Measurements from ENCODE around the gene EEFSEC.

Gene EEFSEC

GRCh38 chr3:128348805-128349531, 195.7 kb downstream of the EEFSEC start:
- no peak for TF ChIP-seq CTCF (IDR thresholded peaks at IDR 0.05; ENCODE audit: unreplicated experiment in 3 of 3)
- H3K36me3 Mint-ChIP-seq (ENCODE audit: low read depth), result peaks cover 6% of the 10 kb centered on the region
- no peak overlapping the region for H3K4me3 Mint-ChIP-seq
- peaks cover 8% of the 10 kb centered on the region for H3K27me3 Mint-ChIP-seq (ENCODE audit: low read depth)
- peaks cover 20% of the 10 kb centered on the region for H3K4me1 Mint-ChIP-seq
- no peaks in the 10 kb centered on the region for H3K9me3 Mint-ChIP-seq
- H3K27ac Mint-ChIP-seq, result peak overlapping the region; percentile 75 to 85 (median 76)

- peak overlapping the region in 1 of 3 experiments; percentile 23 for H3K27ac Mint-ChIP-seq
- no peaks in the 10 kb centered on the region for H3K9me3 Mint-ChIP-seq
- peaks cover 31% of the 10 kb centered on the region for H3K4me1 Mint-ChIP-seq
- TF ChIP-seq CTCF (IDR thresholded peaks at IDR 0.05; ENCODE audit: unreplicated experiment in 3 of 3), result no peak
- no peak overlapping the region for H3K4me3 Mint-ChIP-seq
- H3K27me3 Mint-ChIP-seq (ENCODE audit: low read depth), result peaks cover 8% of the 10 kb centered on the region
- peaks cover 6% of the 10 kb centered on the region for H3K36me3 Mint-ChIP-seq (ENCODE audit: low read depth)
Measured at GRCh38 chr3:128349963-128350599, 196.8 kb downstream of the EEFSEC start.

GRCh38 chr3:128351546-128351945, 198.3 kb downstream of the EEFSEC start:
- peaks cover 6% of the 10 kb centered on the region for H3K36me3 Mint-ChIP-seq (ENCODE audit: low read depth)
- no peak overlapping the region for H3K4me3 Mint-ChIP-seq
- H3K27me3 Mint-ChIP-seq (ENCODE audit: low read depth), result peaks cover 4% of the 10 kb centered on the region
- TF ChIP-seq CTCF (IDR thresholded peaks at IDR 0.05; ENCODE audit: unreplicated experiment in 3 of 3), result no peak
- peak overlapping the region in 2 of 3 experiments; percentile 19 to 64 for H3K27ac Mint-ChIP-seq
- H3K9me3 Mint-ChIP-seq, result no peaks in the 10 kb centered on the region
- H3K4me1 Mint-ChIP-seq, result peaks cover 45% of the 10 kb centered on the region

GRCh38 chr3:128352326-128352725, 199.0 kb downstream of the EEFSEC start:
- TF ChIP-seq CTCF (IDR thresholded peaks at IDR 0.05; ENCODE audit: unreplicated experiment in 3 of 3), result no peak
- Mint-ChIP-seq H3K4me3 (no peak overlapping the region), H3K9me3 (no peaks in the 10 kb centered on the region), H3K27ac (peak overlapping the region in 1 of 3 experiments; percentile 19), H3K36me3 (ENCODE audit: low read depth) (peaks cover 6% of the 10 kb centered on the region), H3K27me3 (ENCODE audit: low read depth) (peaks cover 4% of the 10 kb centered on the region), H3K4me1 (peaks cover 51% of the 10 kb centered on the region)

GRCh38 chr3:128353361-128353965, 200.2 kb downstream of the EEFSEC start:
- H3K36me3 Mint-ChIP-seq (ENCODE audit: low read depth), result peaks cover 9% of the 10 kb centered on the region
- no peak overlapping the region for H3K4me3 Mint-ChIP-seq
- peaks cover 43% of the 10 kb centered on the region for H3K4me1 Mint-ChIP-seq
- TF ChIP-seq CTCF (IDR thresholded peaks at IDR 0.05; ENCODE audit: unreplicated experiment in 3 of 3), result no peak
- H3K27ac Mint-ChIP-seq, result peak overlapping the region; percentile 77 to 91 (median 87)
- peaks cover 4% of the 10 kb centered on the region for H3K27me3 Mint-ChIP-seq (ENCODE audit: low read depth)
- H3K9me3 Mint-ChIP-seq, result no peaks in the 10 kb centered on the region

Measured in nephron (organoid).